ENCODE measurements around the gene LSS.
"Not testable (repeated sequence)": the region's sequence is repeated elsewhere in the genome, so short reads cannot be mapped to it uniquely, and the experiment has no call there.

The LSS gene

GRCh38 chr21:46203203-46203600, 25.4 kb downstream of the LSS start:
- DNase-seq = no peak

GRCh38 chr21:46202592-46203202, 25.9 kb downstream of the LSS start:
- DNase-seq = no peak

- not testable (repeated sequence) for DNase-seq
These were observed 27.4 kb downstream of the LSS start for GRCh38 chr21:46200877-46201803.

- DNase-seq = no peak
These were observed 28.9 kb downstream of the LSS start for GRCh38 chr21:46199436-46200373.

- DNase-seq = no peak
These were observed 31.8 kb downstream of the LSS start for GRCh38 chr21:46196733-46197132.

GRCh38 chr21:46195595-46196195, 32.9 kb downstream of the LSS start:
- no peak for DNase-seq

- no peak for DNase-seq
These were observed 33.9 kb downstream of the LSS start for GRCh38 chr21:46194374-46195334.

- no peak for DNase-seq
These were observed 34.7 kb downstream of the LSS start for GRCh38 chr21:46193829-46194373.

GRCh38 chr21:46191686-46192575, 36.6 kb downstream of the LSS start:
- DNase-seq = no peak

GRCh38 chr21:46191257-46191685, 37.3 kb downstream of the LSS start:
- no peak for DNase-seq

GRCh38 chr21:46190491-46191131, 38.0 kb downstream of the LSS start:
- no peak for DNase-seq

- no peak for DNase-seq
These were observed 38.5 kb downstream of the LSS start for GRCh38 chr21:46189959-46190490.

- no peak for DNase-seq
These were observed 39.2 kb downstream of the LSS start for GRCh38 chr21:46189213-46189958.

GRCh38 chr21:46188226-46189212, 40.1 kb downstream of the LSS start:
- no peak for DNase-seq

GRCh38 chr21:46187814-46188213, 40.8 kb downstream of the LSS start:
- DNase-seq = no peak

GRCh38 chr21:46187261-46187660, 41.3 kb downstream of the LSS start:
- DNase-seq = no peak

GRCh38 chr21:46185716-46186115, 42.9 kb downstream of the LSS start:
- no peak for DNase-seq

All from NCI-H748 treated with DMSO at 0.1 percent for 48 hours (cell line).